DMS 273 treated with DMSO at 0.1 percent for 48 hours (cell line): ENCODE measurements around the gene URGCP.
"Not testable (repeated sequence)": the region's sequence is repeated elsewhere in the genome, so short reads cannot be mapped to it uniquely, and the experiment has no call there.

Experiments
- DNase-seq: peaks from one replicate; lab custom pipeline; 2025; lab: John Stamatoyannopoulos, UW

URGCP gene

DNA sequence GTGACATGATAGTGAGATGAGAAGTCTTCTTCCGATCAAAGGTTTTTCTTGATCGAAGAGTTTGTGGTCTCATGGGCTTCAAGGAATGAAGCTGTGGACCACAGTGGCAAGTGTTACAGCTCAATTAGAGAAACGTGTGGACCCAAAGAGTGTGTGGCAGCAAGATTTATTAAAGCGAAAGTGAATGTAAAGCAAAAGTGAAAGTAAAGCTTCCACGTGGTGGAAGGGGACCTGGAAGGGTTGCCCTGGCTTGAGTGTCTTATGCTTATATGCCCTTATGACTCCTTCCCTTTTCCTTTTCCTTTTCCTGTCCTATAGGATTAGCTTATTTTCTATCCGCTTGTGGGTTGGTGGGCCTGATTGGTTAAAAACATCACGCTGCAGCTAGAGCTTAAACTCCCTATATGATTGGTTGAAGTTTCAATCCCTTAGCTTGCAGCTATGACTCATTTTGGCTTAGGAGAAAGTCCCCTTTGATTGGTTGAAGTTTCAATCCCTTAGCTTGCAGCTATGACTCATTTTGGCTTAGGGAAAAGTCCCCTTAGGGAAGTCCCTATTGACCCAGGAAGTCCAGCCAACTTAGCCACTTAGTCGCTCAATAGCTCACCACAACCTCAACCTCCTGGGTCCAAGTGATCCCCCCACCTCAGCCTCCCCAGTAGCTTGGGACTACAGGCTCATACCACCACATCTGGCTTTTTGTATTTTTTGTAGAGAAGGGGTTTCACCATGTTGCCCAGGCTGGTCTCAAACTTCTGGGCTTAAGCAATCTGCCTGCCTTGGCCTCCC is 71.7 kb downstream of the URGCP start:
- DNase-seq = no peak

DNA sequence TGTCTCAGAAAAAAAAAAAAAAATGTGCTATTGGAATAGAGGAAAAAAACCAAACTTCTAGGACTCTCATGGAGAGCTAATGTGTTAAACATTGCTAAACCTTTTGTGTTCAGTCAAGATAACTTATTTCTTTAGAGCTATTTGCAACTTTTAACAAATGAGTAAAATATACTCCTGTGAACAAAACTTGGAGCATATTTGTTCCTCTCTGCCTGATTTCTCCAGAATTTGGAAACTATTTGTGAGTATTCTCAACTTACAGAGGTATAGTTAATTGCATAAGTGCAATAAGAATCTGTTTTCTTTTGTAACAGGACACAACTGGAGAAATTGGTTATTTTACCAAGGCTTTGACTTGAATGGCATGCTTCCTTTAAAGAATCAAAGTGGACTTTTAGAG is 75.5 kb downstream of the URGCP start:
- not testable (repeated sequence) for DNase-seq
